Endometrium (tissue), 2 donors: Measurements from ENCODE around the gene ARL6IP4.

ENCODE experiments used
- FAIRE-seq: peaks from 2 replicates; lab custom pipeline; 2012; peaks lifted over from hg19 to GRCh38; lab: Jason Lieb, UNC
- donor health status: control.
- donor health status: control.

The ARL6IP4 gene

DNA sequence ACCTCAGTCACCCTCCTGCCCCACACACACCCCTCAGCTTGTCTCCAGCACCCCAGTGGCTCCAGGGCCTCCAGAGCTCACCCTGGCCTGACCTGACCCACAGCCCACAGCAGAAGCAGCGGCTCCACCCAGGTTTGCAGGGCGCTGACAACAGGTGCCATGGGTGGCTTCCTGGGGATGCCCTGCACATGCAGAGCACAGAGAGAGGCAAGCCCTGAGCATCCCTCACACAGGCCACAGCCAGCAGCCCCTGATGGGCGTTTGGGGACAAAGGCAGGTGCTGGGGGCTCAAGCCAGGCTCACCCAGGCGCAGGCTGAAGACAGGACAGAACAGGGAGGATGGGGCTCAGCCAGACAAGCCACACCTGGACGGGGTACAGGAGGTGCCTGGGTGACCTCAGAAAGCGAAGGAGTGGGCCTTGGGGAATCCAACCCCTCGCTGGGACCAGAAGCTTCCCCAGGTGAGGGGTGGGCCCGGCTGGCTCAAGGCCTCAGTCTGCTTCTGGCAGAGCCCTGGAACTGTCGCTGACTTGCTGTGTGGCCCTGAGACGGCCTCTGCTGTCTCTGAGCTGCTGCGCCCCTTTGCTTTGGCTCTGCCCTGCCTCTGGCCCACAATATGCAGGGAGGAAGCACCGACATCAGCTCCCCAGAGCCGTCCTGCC is 10.6 kb downstream of the ARL6IP4 start:
- FAIRE-seq: no peak

DNA sequence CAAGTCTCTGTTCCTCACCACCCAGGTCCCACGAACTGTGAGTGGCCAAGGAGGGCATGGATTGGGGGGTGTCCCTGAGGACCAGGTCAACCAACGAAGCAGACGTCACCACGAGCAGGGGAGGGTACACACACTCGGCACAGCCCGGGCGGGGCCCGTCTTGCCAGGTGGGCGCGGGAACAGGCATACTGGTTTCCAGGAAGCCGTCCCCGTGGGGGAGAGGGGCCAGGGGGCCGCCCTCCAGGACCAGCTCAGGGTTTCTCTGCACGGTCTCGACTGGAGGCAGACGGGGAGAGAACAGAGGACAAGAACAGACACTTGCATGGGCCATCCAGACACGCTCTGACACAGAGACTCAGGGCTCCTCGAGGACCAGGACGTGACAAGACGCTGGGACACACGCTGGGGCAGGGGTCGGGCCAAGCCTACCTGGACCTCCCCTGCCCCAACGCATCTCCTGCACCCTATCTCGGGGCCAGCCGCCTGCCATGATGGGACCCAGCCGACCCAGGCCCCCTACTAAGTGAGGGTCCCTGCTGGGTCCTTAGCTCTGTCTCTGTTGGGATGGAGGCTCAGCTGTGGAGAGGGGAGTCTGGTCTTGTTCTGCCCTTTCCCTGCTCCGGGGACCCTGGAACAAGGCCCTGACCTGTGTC is 11.3 kb downstream of the ARL6IP4 start:
- FAIRE-seq: no peak

GRCh38 chr12:122992386-122992785 is 11.9 kb downstream of the ARL6IP4 start:
- FAIRE-seq: no peak

- no peak for FAIRE-seq
Observed at GRCh38 chr12:122994140-122994675, 13.7 kb downstream of the ARL6IP4 start.

- FAIRE-seq: no peak
Observed at GRCh38 chr12:122994781-122995502, 14.5 kb downstream of the ARL6IP4 start.

DNA sequence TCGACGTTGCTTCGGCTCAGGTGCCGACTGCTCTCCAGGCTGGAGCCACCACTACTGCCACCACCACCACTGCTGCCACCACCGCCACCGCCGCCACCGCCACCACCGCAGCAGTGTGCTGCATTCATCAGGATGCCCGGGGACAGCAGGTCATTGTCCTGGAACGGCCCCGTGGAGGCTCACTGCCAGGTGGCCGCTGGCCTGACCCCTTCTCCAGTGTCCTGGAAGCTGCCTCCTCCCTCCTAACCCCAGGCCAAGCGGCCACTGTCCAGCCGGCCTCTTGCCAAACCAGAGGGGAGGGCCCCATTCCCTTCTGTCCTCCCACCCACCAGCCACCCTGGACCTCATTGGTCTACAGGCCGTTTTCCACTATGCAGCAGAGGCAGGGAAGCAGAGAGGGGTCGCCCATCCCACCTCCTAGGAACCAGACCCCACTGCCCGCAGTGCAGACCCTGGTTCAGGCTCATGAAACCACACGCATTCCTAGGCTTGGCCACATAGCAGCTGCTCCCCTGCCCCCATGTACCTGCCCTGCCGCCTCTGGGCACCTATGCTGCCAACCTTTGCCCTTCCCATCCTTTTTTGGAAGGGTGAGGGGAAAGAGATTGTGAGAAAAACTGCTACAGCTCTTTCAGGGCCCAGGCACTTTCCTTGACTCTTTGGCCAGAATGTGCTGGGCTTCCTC is 15.2 kb downstream of the ARL6IP4 start:
- no peak for FAIRE-seq

- FAIRE-seq: no peak
Observed at GRCh38 chr12:122996188-122996601, 15.7 kb downstream of the ARL6IP4 start.

GRCh38 chr12:122996621-122997342 is 16.3 kb downstream of the ARL6IP4 start:
- FAIRE-seq: no peak

DNA sequence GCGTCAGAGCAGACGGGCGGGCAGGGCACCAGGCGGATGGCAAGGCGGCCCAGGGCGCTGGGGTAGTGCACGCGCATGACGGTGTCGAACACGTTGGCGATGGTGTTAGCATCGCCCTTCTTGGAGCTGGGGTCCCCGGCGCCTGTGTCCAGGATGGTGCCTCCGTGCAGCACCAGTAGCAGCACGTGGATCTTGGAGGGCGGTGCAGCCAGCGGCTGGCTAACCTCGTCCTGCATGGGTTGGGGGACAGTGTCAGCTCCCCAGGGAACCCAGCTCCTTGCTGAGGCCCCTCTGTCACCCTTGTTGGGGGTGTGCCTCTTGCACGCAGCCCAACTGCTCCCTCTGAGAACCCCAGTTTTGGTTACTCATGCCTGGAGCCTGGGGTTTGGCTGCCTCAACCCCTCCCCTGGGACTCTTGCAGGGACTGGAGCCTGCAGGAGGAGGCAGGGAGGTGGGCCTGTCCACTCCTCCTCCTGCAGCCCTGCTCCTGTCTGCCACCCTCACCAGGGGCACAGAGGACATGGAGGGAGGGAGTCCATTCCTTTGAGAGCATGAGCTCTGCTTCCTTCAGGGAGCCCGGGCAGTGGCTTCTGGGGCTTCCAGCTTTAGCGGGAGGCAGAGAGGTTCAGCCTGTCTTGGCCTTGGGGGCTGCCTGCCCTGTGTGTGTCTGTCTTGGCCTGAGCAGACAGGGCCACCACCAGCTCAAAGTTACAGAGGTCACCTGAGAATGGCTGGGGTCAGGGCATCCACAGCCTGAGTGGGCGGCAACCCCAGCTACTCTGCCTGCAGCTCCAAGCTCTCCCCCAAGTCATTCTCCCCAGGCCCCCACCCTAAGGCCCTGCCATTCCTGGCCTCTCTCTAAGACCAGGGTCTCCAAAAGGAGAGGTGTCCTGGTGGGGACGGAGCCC is 17.1 kb downstream of the ARL6IP4 start:
- FAIRE-seq: no peak

- FAIRE-seq: no peak
Observed at GRCh38 chr12:122998316-122998715, 17.8 kb downstream of the ARL6IP4 start.

DNA sequence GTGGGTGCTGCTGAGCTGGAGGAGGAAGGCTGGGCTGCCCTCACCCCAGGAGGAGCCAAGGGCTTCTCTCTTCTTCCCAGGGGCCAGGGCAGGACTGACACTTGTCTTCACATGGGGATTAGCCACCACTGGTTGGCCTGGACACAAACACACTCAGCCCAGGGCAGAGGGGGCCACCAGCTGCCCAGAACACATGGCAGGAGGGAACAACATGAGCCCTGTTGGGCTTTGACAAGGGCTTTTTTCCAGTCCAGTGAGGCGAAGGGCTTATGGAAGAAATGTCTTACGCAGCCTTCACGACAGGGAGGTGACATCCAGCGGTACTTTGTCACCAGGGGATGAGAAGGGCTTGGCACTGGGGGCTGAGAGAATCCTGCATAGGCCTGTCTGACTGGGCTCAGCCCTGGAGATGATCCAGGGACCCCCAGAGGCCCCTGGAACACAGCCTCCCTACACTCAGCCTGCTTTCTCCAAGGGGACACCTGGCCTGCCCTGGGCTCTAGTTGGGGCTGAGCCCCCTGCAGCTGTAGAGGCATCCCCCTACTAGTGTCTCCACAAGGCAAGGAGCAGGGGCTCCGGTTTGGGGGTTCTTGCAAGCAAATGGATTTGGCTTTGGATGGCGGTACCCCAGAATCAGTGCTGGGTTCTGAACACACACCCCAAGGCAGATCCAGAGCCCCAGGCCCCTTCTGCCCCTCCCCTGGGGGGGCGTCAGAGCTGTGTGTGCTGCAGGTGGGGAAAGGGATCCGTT is 18.9 kb downstream of the ARL6IP4 start:
- no peak for FAIRE-seq

DNA sequence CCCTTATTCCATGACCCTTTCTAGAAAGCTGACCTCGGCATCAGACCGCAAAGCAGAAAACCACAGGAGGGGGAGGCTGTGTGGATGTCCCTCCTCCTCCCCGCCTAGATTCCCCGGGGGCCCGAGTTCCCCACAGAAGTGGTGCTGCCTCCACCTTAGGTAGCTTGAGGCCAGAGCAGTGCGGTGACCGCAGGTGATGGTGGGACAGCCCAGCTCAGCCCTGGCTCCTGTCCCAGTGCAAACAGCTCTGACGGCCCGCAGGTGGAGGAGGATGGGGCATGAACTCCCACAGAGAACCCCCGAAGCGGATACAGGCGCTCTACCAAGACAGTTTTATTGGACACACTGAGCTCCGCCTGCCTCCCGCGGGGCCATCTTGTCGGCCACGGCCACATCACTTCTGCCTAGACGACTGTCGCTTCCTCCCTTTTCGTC is 19.5 kb downstream of the ARL6IP4 start:
- FAIRE-seq: no peak

DNA sequence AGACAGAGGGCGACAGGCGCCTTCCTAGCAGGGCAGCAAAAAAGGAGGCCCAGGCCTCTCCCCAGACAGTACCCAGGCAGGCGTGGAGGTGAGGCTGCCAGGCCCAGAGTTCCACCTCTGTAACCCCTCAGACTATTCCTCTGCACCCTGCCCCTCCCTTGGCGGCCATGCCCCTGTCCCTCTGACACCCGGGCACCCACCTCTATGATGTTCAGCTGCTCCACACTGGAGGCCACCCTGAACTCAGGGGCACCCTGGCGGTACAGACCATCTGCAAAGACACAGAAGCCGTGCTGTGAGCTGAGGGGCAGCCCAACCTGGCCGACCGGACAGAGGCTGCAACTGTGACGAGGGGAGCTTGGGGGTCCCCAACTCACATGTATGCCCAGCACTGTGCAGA is 20.1 kb downstream of the ARL6IP4 start:
- FAIRE-seq: no peak

DNA sequence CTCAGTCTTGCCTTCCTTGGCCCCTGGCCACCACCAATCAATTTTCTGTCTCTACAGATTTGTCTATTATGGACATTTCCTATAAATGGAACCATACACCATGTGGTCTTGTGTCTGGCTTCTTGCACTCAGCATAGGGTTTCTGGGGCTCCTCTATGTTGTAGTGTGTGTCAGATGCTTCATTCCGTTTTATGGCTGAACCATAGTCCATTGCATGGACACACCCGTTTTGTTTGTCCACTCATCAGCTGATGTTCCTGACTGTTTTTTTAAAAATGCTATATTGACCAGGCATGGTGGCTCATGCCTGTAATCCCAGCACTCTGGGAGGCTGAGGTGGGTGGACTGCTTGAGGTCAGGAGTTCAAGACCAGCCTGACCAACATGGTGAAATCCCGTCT is 21.0 kb downstream of the ARL6IP4 start:
- FAIRE-seq: no peak

- no peak for FAIRE-seq
Observed at GRCh38 chr12:123003257-123003656, 22.8 kb downstream of the ARL6IP4 start.

GRCh38 chr12:123004287-123004686 is 23.8 kb downstream of the ARL6IP4 start:
- no peak for FAIRE-seq

DNA sequence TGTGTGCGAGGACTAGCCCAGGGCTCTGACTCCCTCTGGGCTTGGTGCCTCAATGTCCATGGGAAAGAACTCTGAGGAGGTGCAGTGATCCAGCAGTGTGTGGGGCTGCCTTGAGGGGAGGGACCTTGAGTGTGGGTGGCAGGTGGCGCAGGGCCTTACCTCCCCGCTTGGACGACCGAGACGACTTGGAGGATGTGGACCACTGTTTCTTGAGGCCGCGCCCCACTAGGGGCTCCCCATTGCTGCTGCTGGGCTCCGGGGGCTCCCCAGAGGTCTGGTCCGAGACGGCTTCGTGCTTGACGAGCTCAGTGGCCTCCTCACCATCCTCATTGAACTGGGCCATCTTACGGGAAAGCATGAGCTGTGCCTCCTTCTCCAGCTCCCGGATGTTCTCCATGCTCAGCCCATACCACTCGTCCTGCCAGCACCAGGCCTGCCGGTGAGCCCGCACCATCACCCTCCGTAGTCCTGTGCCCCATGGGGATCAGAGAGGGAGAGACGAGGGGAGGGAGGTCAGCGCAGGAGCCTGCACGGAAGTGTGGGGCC is 24.7 kb downstream of the ARL6IP4 start:
- no peak for FAIRE-seq

DNA sequence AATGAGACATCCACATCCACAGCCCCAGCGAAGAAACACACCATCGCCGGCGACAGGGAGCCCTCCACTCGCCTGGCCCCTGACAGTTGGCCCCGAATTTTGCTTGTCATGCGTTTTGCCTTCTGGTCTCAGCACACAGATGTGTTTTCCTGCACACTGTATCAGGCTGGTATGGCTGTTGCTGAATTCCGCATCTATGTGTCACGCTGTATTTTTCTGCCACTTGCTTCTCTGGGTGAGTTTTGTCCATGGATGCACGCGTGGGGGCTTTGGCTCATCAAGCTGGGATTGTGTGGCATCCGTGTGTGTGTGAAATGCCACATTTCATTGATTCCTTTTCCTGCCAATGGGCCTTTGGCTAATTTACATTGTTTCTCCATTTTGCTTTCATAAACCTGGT is 26.5 kb downstream of the ARL6IP4 start:
- FAIRE-seq: no peak

DNA sequence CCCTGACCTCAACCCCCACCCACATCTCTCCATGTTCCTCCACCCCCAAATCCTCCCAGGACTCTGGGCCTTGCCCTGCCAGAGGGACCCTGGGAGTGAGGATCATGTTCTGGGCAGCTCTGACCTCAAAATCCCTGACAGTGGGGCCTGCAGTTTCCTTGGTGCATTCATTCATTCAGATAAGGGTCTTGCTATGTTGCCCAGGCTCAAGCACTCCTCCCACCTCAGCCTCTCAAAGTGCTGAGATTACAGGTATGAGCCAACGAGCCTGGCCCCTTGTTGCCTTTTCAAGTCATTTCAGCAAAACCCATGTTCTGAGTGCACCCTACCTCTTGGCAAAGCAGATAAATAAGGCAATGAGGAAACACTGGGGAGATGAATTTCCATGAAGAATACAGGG is 29.6 kb downstream of the ARL6IP4 start:
- FAIRE-seq: no peak

- no peak for FAIRE-seq
Observed at GRCh38 chr12:123010681-123011080, 30.2 kb downstream of the ARL6IP4 start.
